PFSK-1 (cell line): Measurements from ENCODE around the gene RHOH.

Experiments
- POLR2AphosphoS5 ChIP-seq: IDR thresholded peaks from 2 replicates; pipeline ENCODE4 v1.6.1; 2012; ENCODE audit warnings: low read depth, mild to moderate bottlenecking, control low read depth, low read length, moderate library complexity
- REST ChIP-seq, 2 experiments: IDR thresholded peaks; 2 replicates each; pipeline versions ENCODE4 v1.6.1 to v1.8.0; 2011 to 2012; ENCODE audit warnings: low read depth in 2 of 2, low read length in 2 of 2, control low read depth in 1 of 2, inconsistent platforms in 1 of 2, mild to moderate bottlenecking in 1 of 2, moderate library complexity in 1 of 2; ENCODE audit not compliant: insufficient read depth in 1 of 2
- SIN3A ChIP-seq: IDR thresholded peaks from 2 replicates; pipeline ENCODE4 v1.6.1; 2012; ENCODE audit warnings: mild to moderate bottlenecking, low read length, moderate library complexity, borderline replicate concordance; ENCODE audit not compliant: insufficient read depth

- TF ChIP-seq POLR2AphosphoS5 (no peak), REST (IDR thresholded peaks at IDR 0.05; ENCODE audit: insufficient read depth in 1 of 2, low read depth in 2 of 2, low read length in 2 of 2) (no peak), SIN3A (no peak)
These were observed 46.9 kb upstream of the RHOH start for GRCh38 chr4:40149960-40150385.
